Nephron (organoid): ENCODE data around the gene MOB1A.

Source experiments
- H3K27ac Mint-ChIP-seq, 3 experiments: 2 replicates each; pipeline ENCODE4 v1.8.0; 2020; ENCODE audit warnings: mixed read lengths in 3 of 3, mild to moderate bottlenecking in 2 of 3, moderate library complexity in 1 of 3
- H3K27me3 Mint-ChIP-seq: 2 replicates; pipeline ENCODE4 v1.8.0; 2021; ENCODE audit warnings: low read depth, mild to moderate bottlenecking, moderate library complexity, mixed read lengths
- H3K36me3 Mint-ChIP-seq: 2 replicates; pipeline ENCODE4 v1.8.0; 2020; ENCODE audit warnings: low read depth, mixed read lengths
- H3K4me1 Mint-ChIP-seq: 2 replicates; pipeline ENCODE4 v1.8.0; 2020; ENCODE audit warnings: mixed read lengths
- H3K4me3 Mint-ChIP-seq, 3 experiments: 2 replicates each; pipeline ENCODE4 v1.8.0; 2020; ENCODE audit warnings: mild to moderate bottlenecking in 3 of 3, mixed read lengths in 3 of 3, moderate library complexity in 2 of 3
- H3K9me3 Mint-ChIP-seq: 2 replicates; pipeline ENCODE4 v1.8.0; 2020; ENCODE audit warnings: mixed read lengths
- TF ChIP-seq, protein P1 (sequence below), 3 experiments: fragments of 200-600 bp; sonication (generic); IDR thresholded peaks; one replicate each; pipeline ENCODE4 v1.5.0; 2021; ENCODE audit warnings: antibody characterized with exemption in 3 of 3; ENCODE audit not compliant: unreplicated experiment in 3 of 3

Gene MOB1A

DNA sequence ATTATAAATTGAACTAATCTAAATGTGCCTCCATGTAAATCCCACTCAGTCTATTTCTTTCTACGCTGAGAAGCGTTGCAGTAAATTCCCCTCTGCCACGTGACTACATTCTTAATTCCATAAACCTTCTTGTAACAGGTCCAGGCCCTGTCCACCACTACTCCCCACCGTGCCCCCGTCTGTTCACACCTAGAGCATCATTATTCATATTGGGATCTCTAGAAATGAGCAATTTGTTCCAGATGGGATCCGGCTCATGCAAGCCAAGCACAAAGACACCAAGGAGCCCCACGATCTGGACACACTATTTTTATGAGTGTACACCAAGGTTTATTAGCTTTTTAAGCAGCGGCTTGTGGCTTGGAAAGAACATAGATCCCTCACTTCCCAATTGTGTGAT lies 69.1 kb downstream of the MOB1A start:
- Mint-ChIP-seq H3K27me3 (no peaks in the 10 kb centered on the region), H3K4me1 (no peaks in the 10 kb centered on the region), H3K27ac (no peak overlapping the region), H3K9me3 (peaks cover 4% of the 10 kb centered on the region), H3K36me3 (peaks cover 21% of the 10 kb centered on the region), H3K4me3 (no peak overlapping the region)
- TF ChIP-seq, protein P1, sequence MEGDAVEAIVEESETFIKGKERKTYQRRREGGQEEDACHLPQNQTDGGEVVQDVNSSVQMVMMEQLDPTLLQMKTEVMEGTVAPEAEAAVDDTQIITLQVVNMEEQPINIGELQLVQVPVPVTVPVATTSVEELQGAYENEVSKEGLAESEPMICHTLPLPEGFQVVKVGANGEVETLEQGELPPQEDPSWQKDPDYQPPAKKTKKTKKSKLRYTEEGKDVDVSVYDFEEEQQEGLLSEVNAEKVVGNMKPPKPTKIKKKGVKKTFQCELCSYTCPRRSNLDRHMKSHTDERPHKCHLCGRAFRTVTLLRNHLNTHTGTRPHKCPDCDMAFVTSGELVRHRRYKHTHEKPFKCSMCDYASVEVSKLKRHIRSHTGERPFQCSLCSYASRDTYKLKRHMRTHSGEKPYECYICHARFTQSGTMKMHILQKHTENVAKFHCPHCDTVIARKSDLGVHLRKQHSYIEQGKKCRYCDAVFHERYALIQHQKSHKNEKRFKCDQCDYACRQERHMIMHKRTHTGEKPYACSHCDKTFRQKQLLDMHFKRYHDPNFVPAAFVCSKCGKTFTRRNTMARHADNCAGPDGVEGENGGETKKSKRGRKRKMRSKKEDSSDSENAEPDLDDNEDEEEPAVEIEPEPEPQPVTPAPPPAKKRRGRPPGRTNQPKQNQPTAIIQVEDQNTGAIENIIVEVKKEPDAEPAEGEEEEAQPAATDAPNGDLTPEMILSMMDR (IDR thresholded peaks at IDR 0.05; ENCODE audit: unreplicated experiment in 3 of 3) = no peak

DNA sequence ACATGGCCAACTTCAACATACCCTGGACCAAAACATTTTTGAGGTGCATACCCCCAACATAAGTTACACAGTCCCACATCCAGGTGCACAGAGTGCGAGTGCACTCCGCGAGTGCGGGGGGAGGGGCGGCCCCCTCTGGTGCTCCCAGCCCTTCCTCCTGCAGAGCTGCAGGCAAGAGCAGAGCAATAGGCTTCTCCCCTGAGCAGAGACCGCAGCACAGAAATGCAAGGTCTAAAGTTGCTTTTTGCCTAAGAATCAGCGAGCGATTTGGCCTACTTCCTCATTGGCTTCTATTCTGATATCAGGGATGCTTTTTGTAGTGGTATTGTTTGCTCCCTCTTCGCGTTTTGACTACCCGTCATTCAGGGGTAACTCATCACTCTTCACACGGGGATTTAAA lies 71.6 kb downstream of the MOB1A start:
- no peaks in the 10 kb centered on the region for H3K9me3 Mint-ChIP-seq
- H3K4me3 Mint-ChIP-seq = no peak overlapping the region
- TF ChIP-seq, protein P1 (IDR thresholded peaks at IDR 0.05; ENCODE audit: unreplicated experiment in 3 of 3) = no peak
- no peak overlapping the region for H3K27ac Mint-ChIP-seq
- H3K4me1 Mint-ChIP-seq = no peaks in the 10 kb centered on the region
- no peaks in the 10 kb centered on the region for H3K27me3 Mint-ChIP-seq
- H3K36me3 Mint-ChIP-seq = peaks cover 39% of the 10 kb centered on the region

DNA sequence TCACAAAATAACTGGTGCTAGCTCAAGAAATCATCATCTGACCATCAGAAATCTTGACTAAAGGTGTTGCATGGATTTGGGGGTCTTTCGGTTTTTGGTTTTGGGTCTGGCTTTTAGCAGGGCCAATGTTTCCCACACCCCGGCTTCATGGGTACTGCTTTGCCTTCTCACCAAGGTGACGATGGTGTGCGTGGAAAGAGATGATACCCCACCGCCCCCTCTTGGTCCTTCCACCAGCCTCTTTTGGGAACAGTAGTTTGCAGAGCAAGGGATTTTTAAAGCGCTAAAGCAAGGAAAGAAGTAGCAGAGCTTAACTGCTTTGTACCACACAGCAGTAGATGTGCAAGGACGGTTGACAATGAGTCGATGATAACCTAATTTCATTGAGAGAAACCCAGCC lies 73.3 kb downstream of the MOB1A start:
- TF ChIP-seq, protein P1 (IDR thresholded peaks at IDR 0.05; ENCODE audit: unreplicated experiment in 3 of 3) = no peak
- Mint-ChIP-seq H3K4me1 (no peaks in the 10 kb centered on the region), H3K36me3 (peaks cover 47% of the 10 kb centered on the region), H3K9me3 (no peaks in the 10 kb centered on the region), H3K4me3 (no peak overlapping the region), H3K27me3 (no peaks in the 10 kb centered on the region), H3K27ac (no peak overlapping the region)

DNA sequence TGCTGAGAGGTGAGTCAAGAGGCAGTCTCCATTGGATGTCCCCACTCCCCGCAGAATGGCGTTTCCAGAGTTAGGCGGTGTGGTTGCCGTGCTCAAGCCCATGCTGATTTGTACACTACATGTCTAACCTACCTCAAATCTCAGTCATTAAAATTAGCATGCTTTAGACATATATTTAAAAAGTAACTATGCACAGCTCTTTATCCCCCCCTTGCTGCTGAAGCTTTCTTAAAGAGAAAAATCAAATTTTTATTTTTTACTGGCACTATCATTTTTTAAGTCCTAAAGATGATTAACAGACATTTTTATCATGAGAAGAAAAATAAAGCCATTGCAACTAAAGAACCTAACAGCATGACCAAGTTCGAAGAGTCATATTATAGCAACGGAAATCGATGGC lies 73.8 kb downstream of the MOB1A start:
- Mint-ChIP-seq H3K4me3 (no peak overlapping the region), H3K9me3 (no peaks in the 10 kb centered on the region), H3K27me3 (no peaks in the 10 kb centered on the region), H3K36me3 (peaks cover 48% of the 10 kb centered on the region), H3K27ac (no peak overlapping the region), H3K4me1 (no peaks in the 10 kb centered on the region)
- TF ChIP-seq, protein P1 (IDR thresholded peaks at IDR 0.05; ENCODE audit: unreplicated experiment in 3 of 3) = peak in 1 of 3 experiments; percentile 17

DNA sequence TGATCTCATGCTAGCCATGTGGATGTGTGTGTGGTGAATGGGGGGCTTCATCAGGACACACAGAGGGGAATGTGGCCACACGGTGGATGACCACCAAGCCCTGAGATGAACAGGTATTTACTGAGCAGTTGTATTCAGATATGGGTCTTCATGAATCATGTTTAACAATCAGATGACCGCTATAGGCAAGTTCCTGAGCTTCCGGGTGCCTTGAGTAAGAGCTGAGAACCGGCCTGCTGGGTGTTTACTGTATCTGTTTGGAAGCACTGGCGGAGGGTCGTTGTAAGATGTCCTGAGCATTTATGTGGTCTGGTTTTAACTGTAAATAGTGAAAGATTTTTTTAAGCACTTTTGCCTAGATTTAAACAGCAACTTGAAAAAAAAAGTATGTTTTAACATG lies 74.9 kb downstream of the MOB1A start:
- Mint-ChIP-seq H3K4me1 (no peaks in the 10 kb centered on the region), H3K4me3 (no peak overlapping the region), H3K36me3 (peaks cover 56% of the 10 kb centered on the region), H3K27ac (no peak overlapping the region), H3K9me3 (no peaks in the 10 kb centered on the region), H3K27me3 (no peaks in the 10 kb centered on the region)
- TF ChIP-seq, protein P1 (IDR thresholded peaks at IDR 0.05; ENCODE audit: unreplicated experiment in 3 of 3) = no peak
